Mesenchymal stem cell (in vitro differentiated cells and primary cell): ENCODE measurements around the gene ABHD2.

Experiments
- DNase-seq: peaks from one replicate; pipeline ENCODE4 v3.0.0-alpha.2; 2013
- H2AFZ ChIP-seq: one replicate; pipeline ENCODE4 v1.6.1; 2013; ENCODE audit warnings: low read depth, mild to moderate bottlenecking, control low read depth, inconsistent platforms, low read length, moderate library complexity
- H2AK5ac ChIP-seq: 2 replicates; pipeline ENCODE4 v1.6.1; 2013; ENCODE audit warnings: low read length, moderate library complexity, mild to moderate bottlenecking, inconsistent platforms; ENCODE audit not compliant: severe bottlenecking
- H2BK120ac ChIP-seq: one replicate; pipeline ENCODE4 v1.6.1; 2013; ENCODE audit warnings: low read depth, mild to moderate bottlenecking, inconsistent platforms, low read length, moderate library complexity
- H2BK12ac ChIP-seq, 2 experiments: one replicate each; pipeline ENCODE4 v1.6.1; 2013; ENCODE audit warnings: inconsistent platforms in 2 of 2, low read length in 2 of 2, mild to moderate bottlenecking in 2 of 2, moderate library complexity in 2 of 2, control low read depth in 1 of 2
- H2BK15ac ChIP-seq: one replicate; pipeline ENCODE4 v1.6.1; 2013; ENCODE audit warnings: mild to moderate bottlenecking, low read depth, inconsistent platforms; ENCODE audit not compliant: poor library complexity, severe bottlenecking
- H2BK5ac ChIP-seq: 2 replicates; pipeline ENCODE4 v1.6.1; 2013; ENCODE audit warnings: low read depth, mild to moderate bottlenecking, low read length, control low read depth, inconsistent platforms; ENCODE audit not compliant: poor library complexity, severe bottlenecking
- H3K14ac ChIP-seq, 2 experiments: one replicate each; pipeline ENCODE4 v1.6.1; 2013; ENCODE audit warnings: inconsistent platforms in 2 of 2, low read length in 2 of 2, control low read depth in 1 of 2, mild to moderate bottlenecking in 1 of 2, moderate library complexity in 1 of 2
- H3K18ac ChIP-seq, 2 experiments: one replicate each; pipeline ENCODE4 v1.6.1; 2013; ENCODE audit warnings: inconsistent platforms in 2 of 2, low read length in 2 of 2, control low read depth in 1 of 2, low read depth in 1 of 2, mild to moderate bottlenecking in 1 of 2
- H3K23ac ChIP-seq, 2 experiments: one replicate each; pipeline ENCODE4 v1.6.1; 2013; ENCODE audit warnings: inconsistent platforms in 2 of 2, low read length in 2 of 2, mild to moderate bottlenecking in 2 of 2, moderate library complexity in 2 of 2, control low read depth in 1 of 2
- H3K27ac ChIP-seq: 2 replicates; pipeline ENCODE4 v1.5.1; 2013; ENCODE audit warnings: mild to moderate bottlenecking, moderate library complexity, low read length, control low read depth, inconsistent platforms; ENCODE audit not compliant: poor library complexity, severe bottlenecking
- H3K27me3 ChIP-seq, 2 experiments: 2 replicates each; pipeline versions ENCODE4 v1.6.1 to v1.7.0; 2013; ENCODE audit warnings: low read length in 2 of 2, mild to moderate bottlenecking in 2 of 2, moderate library complexity in 2 of 2, control low read depth in 1 of 2, inconsistent platforms in 1 of 2; ENCODE audit not compliant: control insufficient read depth in 1 of 2, insufficient read depth in 1 of 2
- H3K36me3 ChIP-seq, 2 experiments: 2 replicates each; pipeline versions ENCODE4 v1.6.1 to v1.7.0; 2013; ENCODE audit warnings: low read length in 2 of 2, control low read depth in 1 of 2, inconsistent platforms in 1 of 2, low read depth in 1 of 2, mild to moderate bottlenecking in 1 of 2; ENCODE audit not compliant: insufficient read depth in 2 of 2, control insufficient read depth in 1 of 2
- H3K4ac ChIP-seq, 2 experiments: one replicate each; pipeline ENCODE4 v1.6.1; 2013; ENCODE audit warnings: inconsistent platforms in 2 of 2, low read length in 2 of 2, mild to moderate bottlenecking in 2 of 2, moderate library complexity in 2 of 2, control low read depth in 1 of 2, low read depth in 1 of 2
- H3K4me1 ChIP-seq: 2 replicates; pipeline ENCODE4 v1.6.1; 2013; ENCODE audit warnings: low read depth, low read length, control low read depth; ENCODE audit not compliant: control insufficient read depth, insufficient read depth
- H3K4me2 ChIP-seq: 2 replicates; pipeline ENCODE4 v1.6.1; 2013; ENCODE audit warnings: low read length, mild to moderate bottlenecking, inconsistent platforms; ENCODE audit not compliant: poor library complexity, severe bottlenecking
- H3K4me3 ChIP-seq, 2 experiments: 2 replicates each; pipeline versions ENCODE4 v1.5.1 to v1.7.0; 2013; ENCODE audit warnings: low read length in 2 of 2, mild to moderate bottlenecking in 2 of 2, control low read depth in 1 of 2, low read depth in 1 of 2; ENCODE audit not compliant: insufficient read depth in 1 of 2
- H3K79me1 ChIP-seq: replicated peaks from 2 replicates; pipeline ENCODE4 v1.6.1; 2013; ENCODE audit warnings: mild to moderate bottlenecking, control low read depth, low read length, inconsistent platforms; ENCODE audit not compliant: poor library complexity, severe bottlenecking
- H3K9ac ChIP-seq: 2 replicates; pipeline ENCODE4 v1.7.0; 2013; ENCODE audit warnings: mild to moderate bottlenecking, low read length, moderate library complexity
- H3K9me3 ChIP-seq: 2 replicates; pipeline ENCODE4 v1.7.0; 2013; ENCODE audit warnings: mild to moderate bottlenecking, low read length; ENCODE audit not compliant: control insufficient read depth
- H4K8ac ChIP-seq: one replicate; pipeline ENCODE4 v1.6.1; 2013; ENCODE audit warnings: inconsistent platforms, mild to moderate bottlenecking, low read length, moderate library complexity
- H4K91ac ChIP-seq: one replicate; pipeline ENCODE4 v1.6.1; 2013; ENCODE audit warnings: mild to moderate bottlenecking, low read length, inconsistent platforms
- WGBS: methylation state at CpG from one replicate; pipeline ENCODE4 v1.1.7; 2013; ENCODE audit warnings: mixed read lengths; 5-methylcytosine and 5-hydroxymethylcytosine counted together

Gene ABHD2

DNA sequence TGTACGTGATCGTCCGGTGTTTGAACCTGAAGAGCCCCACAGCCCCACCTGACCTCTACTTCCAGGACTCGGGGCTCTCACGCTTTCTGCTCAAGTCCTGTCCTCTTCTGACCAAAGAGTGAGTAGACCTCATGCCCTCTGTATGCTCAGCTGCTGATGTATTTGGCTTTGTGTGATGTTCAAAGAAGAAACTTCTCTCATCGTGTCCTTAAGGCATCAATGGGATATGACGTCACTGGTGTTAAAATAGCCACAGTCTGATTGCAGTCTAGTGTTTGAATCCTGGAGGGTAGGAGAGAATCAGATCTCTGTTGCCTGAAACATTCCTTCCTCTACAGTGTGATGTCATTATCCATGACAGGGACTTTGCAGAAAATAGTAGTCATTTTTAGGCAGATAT lies 28.1 kb downstream of the ABHD2 start:
- Histone ChIP-seq H2AK5ac (no peak overlapping the region), H2BK15ac (no peak overlapping the region)

DNA sequence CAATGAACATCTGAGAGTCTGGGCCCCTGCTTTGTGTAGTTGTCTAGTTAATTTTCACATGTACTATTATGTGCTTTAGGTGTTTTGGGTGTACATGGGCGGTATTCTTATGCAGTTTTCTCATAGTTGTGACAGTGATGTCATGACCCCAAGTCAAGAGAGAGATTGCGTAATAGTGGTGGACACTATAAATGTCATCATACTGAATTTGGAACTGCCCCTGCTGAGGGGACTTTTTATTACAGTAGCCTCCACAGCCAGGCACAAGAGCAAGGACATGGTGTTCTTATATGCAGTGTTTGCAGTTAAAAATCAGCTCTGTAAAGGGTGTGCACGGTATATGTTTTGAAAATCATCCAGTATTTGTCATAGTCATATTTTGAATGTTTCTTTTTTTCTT lies 29.5 kb downstream of the ABHD2 start:
- Histone ChIP-seq H2BK120ac (no peak overlapping the region), H2AK5ac (no peak overlapping the region), H3K27ac (no peak overlapping the region), H3K9me3 (no peaks in the 10 kb centered on the region), H4K8ac (no peak overlapping the region), H3K14ac (no peak overlapping the region), H3K18ac (no peak overlapping the region), H2BK12ac (no peak overlapping the region), H3K79me1 (peaks cover 25% of the 10 kb centered on the region), H3K9ac (no peak overlapping the region), H3K36me3 (peaks cover 8 to 78% of the 10 kb centered on the region in 2 experiments), H3K27me3 (no peaks in the 10 kb centered on the region), H4K91ac (no peak overlapping the region), H3K4me3 (no peak overlapping the region), H2BK15ac (no peak overlapping the region), H2BK5ac (no peak overlapping the region), H2AFZ (no peak overlapping the region), H3K4me2 (no peak overlapping the region), H3K4ac (no peak overlapping the region), H3K23ac (no peak overlapping the region), H3K4me1 (peaks cover 6% of the 10 kb centered on the region)
- no peak for DNase-seq
- 86% methylated on average over 2 of the region's 3 CpGs for WGBS

More for the DNA sequence above, 28.1 kb downstream of the ABHD2 start:
- H4K8ac ChIP-seq = no peak overlapping the region
- H3K23ac ChIP-seq = no peak overlapping the region
- no peak overlapping the region for H2BK120ac ChIP-seq
- H3K36me3 ChIP-seq = peaks cover 4 to 64% of the 10 kb centered on the region in 2 experiments
- H3K4me1 ChIP-seq = peaks cover 9% of the 10 kb centered on the region
- H2BK5ac ChIP-seq = no peak overlapping the region
- no peak overlapping the region for H2AFZ ChIP-seq
- H3K9ac ChIP-seq = no peak overlapping the region
- peaks cover 26% of the 10 kb centered on the region for H3K79me1 ChIP-seq
- no peaks in the 10 kb centered on the region for H3K27me3 ChIP-seq
- H3K18ac ChIP-seq = no peak overlapping the region
- H3K4me2 ChIP-seq = no peak overlapping the region
- no peak overlapping the region for H3K4ac ChIP-seq
- DNase-seq = no peak
- no peak overlapping the region for H4K91ac ChIP-seq
- H3K9me3 ChIP-seq = no peaks in the 10 kb centered on the region
- H2BK12ac ChIP-seq = no peak overlapping the region
- no peak overlapping the region for H3K14ac ChIP-seq
- H3K4me3 ChIP-seq = no peak overlapping the region
- WGBS = 91% methylated on average over 7 of the region's 7 CpGs
- no peak overlapping the region for H3K27ac ChIP-seq

DNA sequence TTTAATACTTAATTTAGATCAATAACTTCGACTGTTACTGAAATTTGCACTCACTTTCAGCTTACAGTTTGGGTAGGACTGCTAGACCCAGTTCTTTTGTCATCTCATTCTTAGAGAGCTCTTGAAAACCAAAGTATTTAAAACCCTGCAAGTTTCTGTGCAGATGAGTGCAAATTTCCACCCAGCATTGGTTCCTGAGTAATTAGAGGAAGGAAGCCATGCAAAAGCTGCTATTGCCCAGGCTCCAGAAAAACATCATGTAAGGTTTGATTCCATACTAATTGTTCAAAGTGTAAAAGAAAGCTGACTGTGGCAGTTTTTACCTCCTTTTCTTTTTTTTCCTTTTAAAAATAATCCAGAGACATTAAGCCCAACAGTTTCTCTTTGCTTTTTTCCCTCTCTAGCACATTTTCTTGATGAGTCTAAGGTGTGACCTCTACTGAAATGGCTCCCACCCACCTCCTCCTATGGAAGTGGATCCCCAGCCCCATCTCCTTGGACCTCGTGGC lies 30.3 kb downstream of the ABHD2 start:
- Histone ChIP-seq H3K4me1 (peaks cover 8% of the 10 kb centered on the region), H3K27ac (no peak overlapping the region), H2BK120ac (no peak overlapping the region), H3K14ac (no peak overlapping the region), H3K4me2 (no peak overlapping the region), H2AK5ac (no peak overlapping the region), H2AFZ (no peak overlapping the region), H3K18ac (no peak overlapping the region), H2BK5ac (no peak overlapping the region), H3K9ac (no peak overlapping the region), H3K27me3 (no peaks in the 10 kb centered on the region), H2BK12ac (no peak overlapping the region), H3K79me1 (peaks cover 22% of the 10 kb centered on the region), H3K9me3 (no peaks in the 10 kb centered on the region), H3K4me3 (no peak overlapping the region), H3K23ac (no peak overlapping the region), H2BK15ac (no peak overlapping the region), H3K4ac (no peak overlapping the region), H4K8ac (no peak overlapping the region), H4K91ac (no peak overlapping the region), H3K36me3 (peaks cover 8 to 81% of the 10 kb centered on the region in 2 experiments)
- 82% methylated on average over 2 of the region's 2 CpGs for WGBS
- no peak for DNase-seq

DNA sequence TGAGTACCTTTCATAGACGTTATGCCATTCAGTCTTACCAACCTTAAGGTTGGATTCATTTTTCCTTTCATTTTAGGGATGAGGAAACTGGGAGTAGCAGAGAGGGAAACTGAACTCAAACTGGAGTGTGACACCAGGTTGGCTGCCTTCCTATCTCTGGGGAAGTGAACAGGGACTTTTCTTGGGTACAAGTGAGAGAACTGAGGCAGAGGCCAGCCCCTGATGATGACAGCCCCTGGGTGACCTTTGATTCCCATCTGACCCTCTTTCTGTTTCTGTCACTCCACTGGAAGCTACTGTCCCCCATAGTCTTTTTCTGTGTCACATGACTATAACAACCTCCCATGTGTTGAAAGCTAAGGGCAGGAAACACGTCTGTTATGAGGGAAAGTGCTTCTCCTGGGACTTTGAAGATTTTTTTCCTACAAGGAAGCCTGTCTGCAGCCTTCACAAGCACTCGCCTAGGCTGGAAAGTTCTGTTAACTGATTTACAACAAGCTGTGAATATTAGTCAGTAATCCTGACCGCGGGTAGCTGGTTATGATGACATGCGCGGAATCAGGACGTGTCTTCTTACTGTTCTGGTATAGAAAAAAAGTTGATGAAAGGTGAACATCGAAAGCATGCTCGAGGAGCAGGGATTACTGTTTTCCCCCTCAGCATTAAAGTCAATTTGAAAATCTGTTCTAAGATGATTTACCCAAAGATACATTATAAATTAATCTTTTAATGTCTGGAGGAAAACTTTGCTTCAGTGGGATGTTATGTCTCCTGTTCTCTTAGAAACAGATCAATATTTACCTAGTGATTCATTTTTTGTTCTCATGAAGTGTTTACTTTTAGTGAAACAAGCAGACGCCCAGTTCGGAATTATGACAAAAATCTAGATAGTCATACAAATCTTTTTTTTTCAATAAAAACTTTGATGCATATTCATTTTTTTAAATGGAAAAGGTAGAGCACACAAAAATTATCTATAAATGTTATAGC lies 31.5 kb downstream of the ABHD2 start:
- Histone ChIP-seq H2BK12ac (no peak overlapping the region), H2BK15ac (no peak overlapping the region), H3K27me3 (no peaks in the 10 kb centered on the region), H3K79me1 (peaks cover 18% of the 10 kb centered on the region), H3K4ac (no peak overlapping the region), H3K18ac (no peak overlapping the region), H2AK5ac (peak overlapping the region; percentile 13), H2BK120ac (no peak overlapping the region), H3K4me3 (no peak overlapping the region), H3K14ac (no peak overlapping the region), H3K4me2 (peak overlapping the region; percentile 38), H3K9me3 (no peaks in the 10 kb centered on the region), H2AFZ (no peak overlapping the region), H3K27ac (peak overlapping the region; percentile 88), H2BK5ac (peak overlapping the region; percentile 1), H3K9ac (peak overlapping the region; percentile 84), H3K36me3 (peaks cover 8 to 78% of the 10 kb centered on the region in 2 experiments), H3K4me1 (peaks cover 8% of the 10 kb centered on the region), H4K91ac (no peak overlapping the region), H4K8ac (peak overlapping the region; percentile 5), H3K23ac (no peak overlapping the region)
- WGBS = 79% methylated on average over 8 of the region's 12 CpGs
- peak; percentile 57 for DNase-seq
